ENCODE data around the gene TBC1D24.

- TF ChIP-seq CTCF (IDR thresholded peaks at IDR 0.05) = no peak
- TF ChIP-seq POLR2A (IDR thresholded peaks at IDR 0.05) = no peak
- no peak for TF ChIP-seq EP300 (IDR thresholded peaks at IDR 0.05)
- no peak for TF ChIP-seq POLR2AphosphoS5 (IDR thresholded peaks at IDR 0.05)
Measured at GRCh38 chr16:2437032-2437790, 37.7 kb upstream of the TBC1D24 start.

Measured in sigmoid colon (tissue), 4 donors.